Esophagus muscularis mucosa (tissue), 4 donors: ENCODE measurements around the gene MRGPRD. TPM values are rescaled to one million over a fixed set of nuclear protein-coding genes. Genes with fewer than 3 reads are reported as not detected.

Source experiments
- DNase-seq: peaks from one replicate; pipeline ENCODE4 v3.0.0-alpha.2; 2017; ENCODE audit errors: extremely low spot score
- H3K27ac ChIP-seq, 4 donors: fragments of 200-600 bp; sonication (generic); replicated peaks in 1 of 4; 1 replicate in 3 of 4; 2 replicates in 1 of 4; pipeline ENCODE4 v1.5.1; 2016 to 2019; ENCODE audit warnings: mild to moderate bottlenecking in 1 of 4
- H3K27me3 ChIP-seq, 4 donors: fragments of 200-600 bp; sonication (generic); one replicate each; pipeline versions ENCODE4 v1.5.1 to v1.6.0; 2016 to 2019
- H3K36me3 ChIP-seq, 4 donors: fragments of 200-600 bp; sonication (generic); one replicate each; pipeline ENCODE4 v1.5.1; 2016 to 2019
- H3K4me1 ChIP-seq, 4 donors: fragments of 200-600 bp; sonication (generic); one replicate each; pipeline ENCODE4 v1.5.1; 2016 to 2019
- H3K4me3 ChIP-seq, 4 donors: fragments of 200-600 bp; sonication (generic); 1 replicate in 2 of 4; 2 replicates in 2 of 4; pipeline ENCODE4 v1.5.1; 2016 to 2019; ENCODE audit warnings: mild to moderate bottlenecking in 4 of 4, moderate library complexity in 1 of 4
- H3K9me3 ChIP-seq, 4 donors: fragments of 200-600 bp; sonication (generic); 1 replicate in 3 of 4; 2 replicates in 1 of 4; pipeline ENCODE4 v1.5.1; 2016 to 2019
- EP300 ChIP-seq: sonication (generic); formaldehyde crosslinking; IDR thresholded peaks from one replicate; pipeline ENCODE4 v1.6.1; 2017; ENCODE audit warnings: antibody characterized with exemption
- POLR2A ChIP-seq: fragments of 450-650 bp; IDR thresholded peaks from one replicate; pipeline ENCODE4 v1.6.1; 2017; ENCODE audit warnings: antibody characterized with exemption, moderate library complexity, mild to moderate bottlenecking, low read depth
- POLR2AphosphoS5 ChIP-seq, 2 donors: sonication (generic); formaldehyde crosslinking; IDR thresholded peaks; one replicate each; pipeline ENCODE4 v1.6.1; 2017; ENCODE audit warnings: antibody characterized with exemption in 2 of 2
- WGBS: methylation state at CpG from one replicate; pipeline ENCODE4 v1.1.5; 2018; 5-methylcytosine and 5-hydroxymethylcytosine counted together
- intact Hi-C: fragments of 100-400 bp; cut with DNase I; formaldehyde crosslinking; loops from one replicate; pipeline ENCODE4 v1.15.1; 2023
- total RNA-seq, 4 donors: library from RNA; depleted of rRNA; stranded (reverse); fragments of >200 nt; gene quantifications; one replicate each; pipeline versions ENCODE4 v1.1.0 to v1.2.1, GENCODE V29; 2016
- TF ChIP-seq, protein P1 (sequence below), 3 experiments: fragments of 200-600 bp in 2 of 3; fragments of 450-650 bp in 1 of 3; sonication (generic) in 2 of 3; IDR thresholded peaks; one replicate each; pipeline ENCODE4 v1.5.1; 2017 to 2019; ENCODE audit warnings: antibody characterized with exemption in 3 of 3, mild to moderate bottlenecking in 2 of 3, moderate library complexity in 1 of 3

MRGPRD gene
- total RNA-seq, 4 donors from 2014 or later, result 0.32 to 2.5 (median 0.66) TPM; not detected in 1

DNA sequence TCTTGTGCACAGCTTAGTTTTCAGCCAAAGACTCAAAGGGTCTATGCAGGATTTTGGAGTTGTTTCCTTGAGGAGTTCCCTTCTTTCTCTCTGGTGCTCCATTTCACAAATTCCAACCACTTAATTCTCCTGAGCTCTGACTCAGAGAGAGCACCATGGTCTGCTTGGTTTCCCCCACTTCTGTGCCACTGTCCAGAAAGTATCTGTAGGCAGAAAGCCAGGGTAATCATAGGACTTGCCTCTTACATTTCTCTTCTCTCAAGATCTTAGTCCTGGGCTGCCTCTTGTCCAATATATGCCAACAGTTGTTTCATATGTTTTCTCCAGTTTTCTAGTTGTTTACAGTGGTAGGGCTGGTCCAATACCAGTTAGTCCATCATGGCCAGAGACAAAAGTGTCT is 6.4 kb upstream of the MRGPRD start:
- Histone ChIP-seq H3K4me1 (no peaks in the 10 kb centered on the region), H3K27ac (no peak overlapping the region), H3K9me3 (peaks cover 0 to 6% (median 0%) of the 10 kb centered on the region in 4 donors), H3K4me3 (no peak overlapping the region), H3K27me3 (no peaks in the 10 kb centered on the region), H3K36me3 (no peaks in the 10 kb centered on the region)
- TF ChIP-seq POLR2AphosphoS5 (IDR thresholded peaks at IDR 0.05) (no peak), POLR2A (no peak), EP300 (no peak)
- TF ChIP-seq, protein P1, sequence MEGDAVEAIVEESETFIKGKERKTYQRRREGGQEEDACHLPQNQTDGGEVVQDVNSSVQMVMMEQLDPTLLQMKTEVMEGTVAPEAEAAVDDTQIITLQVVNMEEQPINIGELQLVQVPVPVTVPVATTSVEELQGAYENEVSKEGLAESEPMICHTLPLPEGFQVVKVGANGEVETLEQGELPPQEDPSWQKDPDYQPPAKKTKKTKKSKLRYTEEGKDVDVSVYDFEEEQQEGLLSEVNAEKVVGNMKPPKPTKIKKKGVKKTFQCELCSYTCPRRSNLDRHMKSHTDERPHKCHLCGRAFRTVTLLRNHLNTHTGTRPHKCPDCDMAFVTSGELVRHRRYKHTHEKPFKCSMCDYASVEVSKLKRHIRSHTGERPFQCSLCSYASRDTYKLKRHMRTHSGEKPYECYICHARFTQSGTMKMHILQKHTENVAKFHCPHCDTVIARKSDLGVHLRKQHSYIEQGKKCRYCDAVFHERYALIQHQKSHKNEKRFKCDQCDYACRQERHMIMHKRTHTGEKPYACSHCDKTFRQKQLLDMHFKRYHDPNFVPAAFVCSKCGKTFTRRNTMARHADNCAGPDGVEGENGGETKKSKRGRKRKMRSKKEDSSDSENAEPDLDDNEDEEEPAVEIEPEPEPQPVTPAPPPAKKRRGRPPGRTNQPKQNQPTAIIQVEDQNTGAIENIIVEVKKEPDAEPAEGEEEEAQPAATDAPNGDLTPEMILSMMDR (IDR thresholded peaks at IDR 0.05), result no peak
- intact Hi-C loops, result no loop called here
- DNase-seq, result no peak

DNA sequence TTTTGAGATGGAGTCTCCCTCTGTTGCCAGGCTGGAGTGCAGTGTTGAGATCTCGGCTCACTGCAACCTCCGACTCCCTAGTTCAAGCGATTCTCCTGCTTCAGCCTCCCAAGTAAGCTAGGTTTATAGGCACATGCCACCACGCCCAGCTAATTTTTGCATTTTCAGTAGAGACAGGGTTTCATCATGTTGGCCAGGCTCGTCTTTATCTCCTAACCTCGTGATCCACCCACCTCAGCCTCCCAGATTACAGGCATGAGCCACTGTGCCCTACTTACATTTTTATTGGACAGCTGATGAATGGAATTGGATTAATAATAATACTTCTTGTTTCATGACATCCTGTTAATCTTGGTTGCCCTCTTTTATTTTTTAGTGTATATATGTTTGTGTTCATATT is 3.0 kb upstream of the MRGPRD start:
- Histone ChIP-seq H3K36me3 (no peaks in the 10 kb centered on the region), H3K27ac (no peak overlapping the region), H3K9me3 (peaks cover 0 to 6% (median 0%) of the 10 kb centered on the region in 4 donors), H3K4me1 (peaks cover 4 to 7% (median 6%) of the 10 kb centered on the region in 4 donors), H3K27me3 (no peaks in the 10 kb centered on the region), H3K4me3 (no peak overlapping the region)
- no peak for DNase-seq
- no peak for TF ChIP-seq EP300
- TF ChIP-seq, protein P1 (IDR thresholded peaks at IDR 0.05), result no peak
- no peak for TF ChIP-seq POLR2AphosphoS5 (IDR thresholded peaks at IDR 0.05)
- no peak for TF ChIP-seq POLR2A
- 86% methylated on average over 6 of the region's 6 CpGs for WGBS
- intact Hi-C loops, result no loop called here

DNA sequence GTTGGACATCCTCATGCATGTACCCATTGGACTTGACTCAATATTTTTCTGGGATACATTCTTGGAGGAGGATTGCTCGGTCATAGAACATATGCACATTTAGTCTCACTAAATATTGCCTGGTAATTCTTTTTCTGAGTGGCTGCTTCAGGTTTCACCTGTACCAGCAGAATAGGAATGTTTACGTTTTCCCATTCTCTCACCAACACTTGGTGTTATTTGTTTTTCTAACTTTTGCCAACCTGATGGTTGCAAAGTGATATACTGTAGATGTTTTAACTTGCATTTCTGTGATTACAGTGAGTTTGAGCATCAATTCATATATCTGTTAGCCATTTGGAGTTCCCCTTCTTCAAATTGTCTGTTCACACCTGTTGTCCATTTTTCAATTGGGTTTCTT is 1.3 kb upstream of the MRGPRD start:
- no peak overlapping the region for H3K27ac ChIP-seq
- no peaks in the 10 kb centered on the region for H3K36me3 ChIP-seq
- no peak for DNase-seq
- H3K9me3 ChIP-seq, result peaks cover 0 to 5% (median 0%) of the 10 kb centered on the region in 4 donors
- intact Hi-C loops, result no loop called here
- TF ChIP-seq, protein P1 (IDR thresholded peaks at IDR 0.05), result no peak
- TF ChIP-seq POLR2A (no peak), POLR2AphosphoS5 (IDR thresholded peaks at IDR 0.05) (no peak), EP300 (no peak)
- peaks cover 7 to 18% (median 11%) of the 10 kb centered on the region in 4 donors for H3K4me1 ChIP-seq
- H3K27me3 ChIP-seq, result no peaks in the 10 kb centered on the region
- no peak overlapping the region for H3K4me3 ChIP-seq
- 92% methylated on average over 2 of the region's 2 CpGs for WGBS

DNA sequence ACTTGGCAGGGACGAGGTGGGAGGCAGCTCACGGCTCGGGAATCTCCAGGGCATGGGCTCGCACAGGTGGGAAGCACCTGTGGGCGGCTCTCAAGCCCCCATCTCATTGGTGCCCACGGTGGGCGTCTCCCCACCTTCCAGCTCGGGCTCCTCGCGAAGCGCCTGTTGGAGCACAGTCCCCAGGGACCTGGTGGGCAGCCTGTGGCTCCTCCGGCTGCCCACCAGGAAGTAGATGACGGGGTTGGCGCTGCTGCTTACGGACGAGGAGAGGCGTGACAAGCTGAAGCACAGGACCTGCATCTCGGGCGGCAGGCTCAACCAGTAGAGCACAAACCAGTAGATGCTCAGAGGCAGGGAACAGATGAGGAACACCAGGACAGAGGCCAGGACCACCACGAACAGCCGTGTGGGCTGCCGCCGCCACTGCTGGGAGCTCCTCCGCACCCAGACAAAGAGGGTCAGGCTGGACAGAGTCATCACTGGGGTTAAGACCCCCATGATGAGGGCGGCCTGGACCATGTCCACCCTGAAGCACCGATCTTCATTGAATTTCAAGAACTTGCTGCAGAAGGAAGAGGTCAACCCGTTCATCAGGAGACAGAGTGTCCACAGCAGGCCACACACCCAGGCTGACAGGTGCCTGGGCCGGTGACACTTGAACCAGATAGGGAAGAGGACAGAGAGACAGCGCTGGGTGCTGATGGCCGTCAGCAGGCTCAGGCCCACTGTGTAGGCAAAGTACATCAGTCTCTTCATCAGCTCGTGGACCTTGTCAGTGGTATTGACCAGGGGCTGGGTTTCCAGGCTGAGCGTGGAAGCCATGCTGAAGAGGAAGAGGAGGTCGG is 633 bp downstream of the MRGPRD start:
- intact Hi-C loops, result no loop called here
- 89% methylated on average over 33 of the region's 33 CpGs for WGBS
- TF ChIP-seq, protein P1 (IDR thresholded peaks at IDR 0.05), result no peak
- TF ChIP-seq POLR2A (no peak), EP300 (no peak), POLR2AphosphoS5 (IDR thresholded peaks at IDR 0.05) (no peak)
- DNase-seq, result no peak
- H3K4me1 ChIP-seq, result peaks cover 7 to 31% (median 11%) of the 10 kb centered on the region in 4 donors
- no peak overlapping the region for H3K27ac ChIP-seq
- H3K4me3 ChIP-seq, result no peak overlapping the region
- no peaks in the 10 kb centered on the region for H3K36me3 ChIP-seq
- H3K9me3 ChIP-seq, result no peaks in the 10 kb centered on the region
- H3K27me3 ChIP-seq, result no peaks in the 10 kb centered on the region
